Choroid plexus epithelial cell (primary cell): Measurements from ENCODE around the gene FADS2.

Source experiments
- DNase-seq: peaks from one replicate; pipeline ENCODE4 v3.0.0-alpha.2; 2010; ENCODE audit warnings: low read depth
- H3K4me3 ChIP-seq: 2 replicates; pipeline ENCODE4 v1.5.1; 2011; ENCODE audit warnings: low read depth, mild to moderate bottlenecking, control low read depth, low read length, moderate library complexity
- TF ChIP-seq, protein P1 (sequence below): conservative IDR thresholded peaks from 2 replicates; pipeline ENCODE4 v1.5.1; 2011; ENCODE audit warnings: low read depth, mild to moderate bottlenecking, control low read depth, inconsistent platforms, low read length, moderate library complexity

Gene FADS2

DNA sequence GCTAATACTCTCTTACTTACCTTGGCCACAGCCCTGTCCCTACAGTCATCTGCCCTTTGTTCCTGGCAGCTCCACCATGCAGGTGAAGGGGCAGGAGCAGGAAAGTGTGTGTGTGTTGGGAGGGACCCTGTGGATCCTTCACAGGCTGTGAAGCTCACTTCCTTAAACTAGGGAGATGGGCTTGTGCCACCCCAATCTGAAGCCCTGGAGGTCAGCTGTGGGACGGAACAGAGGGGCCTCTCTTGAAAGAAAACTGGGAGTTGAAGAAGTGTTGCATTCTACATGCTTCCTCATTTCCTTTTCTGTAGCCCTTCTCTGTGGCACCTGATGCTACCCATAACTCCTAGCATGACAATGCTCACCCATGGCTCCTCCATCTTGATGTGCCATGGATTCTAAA is 23.0 kb upstream of the FADS2 start:
- DNase-seq: no peak
- TF ChIP-seq, protein P1, sequence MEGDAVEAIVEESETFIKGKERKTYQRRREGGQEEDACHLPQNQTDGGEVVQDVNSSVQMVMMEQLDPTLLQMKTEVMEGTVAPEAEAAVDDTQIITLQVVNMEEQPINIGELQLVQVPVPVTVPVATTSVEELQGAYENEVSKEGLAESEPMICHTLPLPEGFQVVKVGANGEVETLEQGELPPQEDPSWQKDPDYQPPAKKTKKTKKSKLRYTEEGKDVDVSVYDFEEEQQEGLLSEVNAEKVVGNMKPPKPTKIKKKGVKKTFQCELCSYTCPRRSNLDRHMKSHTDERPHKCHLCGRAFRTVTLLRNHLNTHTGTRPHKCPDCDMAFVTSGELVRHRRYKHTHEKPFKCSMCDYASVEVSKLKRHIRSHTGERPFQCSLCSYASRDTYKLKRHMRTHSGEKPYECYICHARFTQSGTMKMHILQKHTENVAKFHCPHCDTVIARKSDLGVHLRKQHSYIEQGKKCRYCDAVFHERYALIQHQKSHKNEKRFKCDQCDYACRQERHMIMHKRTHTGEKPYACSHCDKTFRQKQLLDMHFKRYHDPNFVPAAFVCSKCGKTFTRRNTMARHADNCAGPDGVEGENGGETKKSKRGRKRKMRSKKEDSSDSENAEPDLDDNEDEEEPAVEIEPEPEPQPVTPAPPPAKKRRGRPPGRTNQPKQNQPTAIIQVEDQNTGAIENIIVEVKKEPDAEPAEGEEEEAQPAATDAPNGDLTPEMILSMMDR: no peak
- no peak overlapping the region for H3K4me3 ChIP-seq

DNA sequence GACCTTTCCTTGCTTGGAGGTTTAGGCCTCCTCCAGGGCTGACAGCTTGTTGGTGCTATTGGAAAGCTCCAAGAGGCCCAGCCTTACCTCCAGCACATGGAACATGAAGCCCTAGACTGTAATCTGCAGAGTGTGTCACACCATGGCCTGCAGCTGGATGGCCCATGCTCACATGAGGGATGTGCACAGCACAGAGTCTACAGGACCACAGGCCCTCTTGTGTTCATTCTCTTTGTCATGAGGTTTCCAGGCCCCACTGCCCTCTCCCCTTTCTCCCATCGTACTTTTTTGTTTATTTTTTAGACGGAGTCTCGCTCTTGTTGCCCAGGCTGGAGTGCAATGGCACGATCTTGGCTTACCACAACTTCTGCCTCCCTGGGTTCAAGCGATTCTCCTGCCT is 21.3 kb upstream of the FADS2 start:
- DNase-seq: no peak
- TF ChIP-seq, protein P1: no peak
- no peak overlapping the region for H3K4me3 ChIP-seq

DNA sequence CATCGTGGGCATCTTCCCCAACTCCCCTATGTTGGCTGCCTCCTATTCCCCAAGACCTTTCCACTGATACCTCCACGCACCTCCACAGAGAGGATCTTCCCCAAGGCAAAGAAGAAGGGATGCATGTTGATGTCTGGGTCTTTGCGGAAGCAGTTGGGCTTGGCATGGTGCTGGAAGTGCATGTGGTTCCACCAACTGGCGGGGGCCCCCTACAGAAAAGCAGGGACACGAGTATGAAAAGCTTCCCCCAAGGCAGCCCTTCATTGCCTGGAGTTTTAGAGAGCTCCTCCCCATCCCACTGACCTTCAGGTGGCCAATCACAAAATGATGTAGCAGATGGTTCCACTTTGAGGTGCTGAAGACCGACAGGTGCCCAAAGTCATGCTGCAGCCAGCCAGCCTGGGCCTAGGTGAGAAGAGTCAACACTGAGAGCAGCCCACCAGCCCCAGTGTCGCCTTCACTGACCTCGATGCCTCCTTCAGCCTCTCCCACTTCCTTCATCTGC is 17.4 kb upstream of the FADS2 start:
- no peak overlapping the region for H3K4me3 ChIP-seq
- DNase-seq: no peak
- TF ChIP-seq, protein P1: no peak

DNA sequence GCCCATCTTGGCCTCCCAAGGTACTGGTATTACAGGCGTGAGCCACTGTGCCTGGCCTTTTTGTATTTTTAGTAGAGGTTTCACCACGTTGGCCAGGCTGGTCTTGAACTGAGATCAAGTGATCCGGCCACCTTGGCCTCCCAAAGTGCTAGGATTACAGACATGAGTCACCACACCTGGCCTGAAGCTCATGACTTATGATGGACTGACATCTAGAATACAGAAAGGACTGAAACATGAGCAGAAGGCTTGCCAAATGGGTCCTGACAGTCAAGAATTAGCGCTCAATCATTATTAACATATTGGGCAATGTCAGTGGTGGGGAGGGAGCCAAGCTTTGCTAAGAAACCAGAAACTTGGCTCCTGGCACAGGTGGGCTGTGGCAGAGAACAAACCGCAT is 16.3 kb upstream of the FADS2 start:
- TF ChIP-seq, protein P1: no peak
- no peak overlapping the region for H3K4me3 ChIP-seq
- no peak for DNase-seq

DNA sequence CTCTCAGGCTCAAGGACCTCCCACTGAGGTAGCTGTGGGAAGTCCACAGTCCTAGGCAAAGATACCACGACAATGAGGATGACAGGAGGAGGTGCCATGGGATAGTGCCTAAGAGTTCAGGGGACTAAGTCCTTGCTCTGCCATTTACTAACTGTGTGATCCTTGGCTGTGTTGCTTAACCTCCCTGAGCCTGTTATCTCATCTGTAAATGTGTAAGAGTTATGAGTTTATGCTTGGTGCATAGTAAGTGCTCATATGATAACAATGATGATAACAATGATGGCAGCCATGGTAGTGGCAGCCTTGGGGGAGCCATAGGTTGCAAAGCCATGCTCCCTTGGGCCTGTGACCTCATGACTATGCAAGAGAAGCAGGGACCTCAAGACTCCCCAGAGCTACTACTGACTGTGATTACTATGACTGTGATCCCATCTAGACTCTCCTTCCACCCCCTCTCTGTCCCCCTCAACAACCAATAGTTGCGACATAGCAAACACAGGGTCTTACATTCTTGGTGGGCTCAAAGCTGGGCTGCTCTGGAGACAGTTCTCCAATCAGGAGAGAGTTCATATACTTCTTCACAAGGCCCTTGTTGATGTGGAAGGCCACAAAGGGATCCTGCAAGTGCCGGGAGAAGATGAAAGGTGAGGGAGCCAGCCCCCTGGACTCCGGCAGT is 15.2 kb upstream of the FADS2 start:
- H3K4me3 ChIP-seq: no peak overlapping the region
- TF ChIP-seq, protein P1: no peak
- no peak for DNase-seq

DNA sequence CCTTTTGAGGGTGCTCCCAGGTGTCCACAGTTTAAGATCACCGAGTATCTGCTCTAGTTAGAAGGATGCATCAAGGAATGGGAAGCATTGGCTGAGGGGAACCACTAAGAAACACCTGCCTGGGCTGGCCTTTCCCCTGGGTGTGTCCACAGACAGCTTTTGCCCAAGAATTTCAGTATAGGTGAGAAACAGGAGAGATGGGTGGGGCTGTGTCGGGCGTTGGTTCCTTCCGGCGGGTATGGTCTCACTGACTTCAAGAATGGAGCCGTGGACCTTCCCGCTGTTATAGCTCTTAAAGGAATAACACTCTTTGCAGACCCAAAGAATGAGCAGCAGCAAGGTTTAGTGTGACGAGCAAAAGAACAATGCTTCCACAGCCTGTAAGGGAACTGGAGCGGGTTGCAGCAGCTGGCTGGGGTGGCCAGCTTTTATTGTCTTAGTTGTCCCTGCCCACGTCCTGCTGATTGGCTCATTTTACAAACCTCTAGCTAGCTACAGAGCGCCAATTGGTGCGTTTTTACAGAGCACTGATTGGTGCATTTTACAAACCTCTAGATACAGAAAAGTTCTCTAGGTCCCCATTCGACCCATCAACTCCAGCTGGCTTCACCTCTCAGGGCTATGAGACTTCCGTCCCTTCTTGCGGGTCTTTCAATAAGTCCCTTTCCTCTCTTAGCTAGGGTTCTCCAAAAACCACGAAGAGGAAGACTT is 13.7 kb upstream of the FADS2 start:
- peak; percentile 67 for DNase-seq
- TF ChIP-seq, protein P1: no peak
- peak overlapping the region; percentile 86 for H3K4me3 ChIP-seq
